ENCODE measurements around the gene TEX101.
"Not testable (repeated sequence)": the region's sequence is repeated elsewhere in the genome, so short reads cannot be mapped to it uniquely, and the experiment has no call there.

The TEX101 gene

GRCh38 chr19:43414554-43414953, at the start of gene TEX101:
TSS of gene TEX101 (plus strand) at chr19:43414890. CDS start at chr19:43415920, 1,030 bp downstream.
- no peak for DNase-seq (ENCODE audit: low read depth in 2 of 2)

GRCh38 chr19:43365677-43366076, 49.0 kb upstream of the TEX101 start:
- DNase-seq (ENCODE audit: low read depth in 2 of 2): not testable (repeated sequence)

GRCh38 chr19:43367822-43368221, 46.9 kb upstream of the TEX101 start:
- DNase-seq (ENCODE audit: low read depth in 2 of 2): no peak

- not testable (repeated sequence) for DNase-seq (ENCODE audit: low read depth in 2 of 2)
These were observed 45.8 kb upstream of the TEX101 start for GRCh38 chr19:43368897-43369296.

GRCh38 chr19:43371909-43372308, 42.8 kb upstream of the TEX101 start:
- DNase-seq (ENCODE audit: low read depth in 2 of 2): no peak

GRCh38 chr19:43372462-43372861, 42.2 kb upstream of the TEX101 start:
- no peak for DNase-seq (ENCODE audit: low read depth in 2 of 2)

GRCh38 chr19:43377624-43378023, 37.1 kb upstream of the TEX101 start:
- not testable (repeated sequence) for DNase-seq (ENCODE audit: low read depth in 2 of 2)

- no peak for DNase-seq (ENCODE audit: low read depth in 2 of 2)
These were observed 34.7 kb upstream of the TEX101 start for GRCh38 chr19:43380008-43380407.

- no peak for DNase-seq (ENCODE audit: low read depth in 2 of 2)
These were observed 33.8 kb upstream of the TEX101 start for GRCh38 chr19:43380771-43381386.

- DNase-seq (ENCODE audit: low read depth in 2 of 2): not testable (repeated sequence)
These were observed 32.0 kb upstream of the TEX101 start for GRCh38 chr19:43382586-43383216.

- DNase-seq (ENCODE audit: low read depth in 2 of 2): not testable (repeated sequence)
These were observed 31.4 kb upstream of the TEX101 start for GRCh38 chr19:43383254-43383653.

GRCh38 chr19:43383759-43384158, 30.9 kb upstream of the TEX101 start:
- DNase-seq (ENCODE audit: low read depth in 2 of 2): not testable (repeated sequence)

GRCh38 chr19:43390903-43391551, 23.7 kb upstream of the TEX101 start:
- not testable (repeated sequence) for DNase-seq (ENCODE audit: low read depth in 2 of 2)

GRCh38 chr19:43391552-43391935, 23.1 kb upstream of the TEX101 start:
- not testable (repeated sequence) for DNase-seq (ENCODE audit: low read depth in 2 of 2)

- not testable (repeated sequence) for DNase-seq (ENCODE audit: low read depth in 2 of 2)
These were observed 21.2 kb upstream of the TEX101 start for GRCh38 chr19:43393501-43393900.

GRCh38 chr19:43395561-43395960, 19.1 kb upstream of the TEX101 start:
- DNase-seq (ENCODE audit: low read depth in 2 of 2): no peak

- DNase-seq (ENCODE audit: low read depth in 2 of 2): no peak
These were observed 8.4 kb upstream of the TEX101 start for GRCh38 chr19:43406297-43406696.

GRCh38 chr19:43407416-43408005, 7.2 kb upstream of the TEX101 start:
- DNase-seq (ENCODE audit: low read depth in 2 of 2): no peak

- DNase-seq (ENCODE audit: low read depth in 2 of 2): no peak
These were observed 6.6 kb upstream of the TEX101 start for GRCh38 chr19:43408043-43408442.

- DNase-seq (ENCODE audit: low read depth in 2 of 2): no peak
These were observed 5.3 kb upstream of the TEX101 start for GRCh38 chr19:43409415-43409814.

- DNase-seq (ENCODE audit: low read depth in 2 of 2): no peak
These were observed 2.2 kb upstream of the TEX101 start for GRCh38 chr19:43412441-43412840.

GRCh38 chr19:43416951-43417623, 2.4 kb downstream of the TEX101 start:
- DNase-seq (ENCODE audit: low read depth in 2 of 2): no peak

All from fibroblast of skin of left biceps (primary cell).